Progenitor cell of endocrine pancreas (in vitro differentiated cells): ENCODE data around the gene MAP2K6. TPM values are rescaled to one million over a fixed set of nuclear protein-coding genes. Genes with fewer than 3 reads are reported as not detected.

Experiments used
- DNase-seq: peaks from one replicate; pipeline ENCODE4 v3.0.0; 2021; ENCODE audit warnings: low spot score; ENCODE audit not compliant: unreplicated experiment
- H3K27ac Mint-ChIP-seq: 2 replicates; pipeline ENCODE4 v1.8.0; 2021; ENCODE audit warnings: mild to moderate bottlenecking, moderate library complexity, mixed read lengths
- H3K27me3 Mint-ChIP-seq: 2 replicates; pipeline ENCODE4 v1.8.0; 2021; ENCODE audit warnings: mixed read lengths
- H3K36me3 Mint-ChIP-seq: 2 replicates; pipeline ENCODE4 v1.8.0; 2022; ENCODE audit warnings: mixed read lengths; ENCODE audit not compliant: insufficient read depth
- H3K4me1 Mint-ChIP-seq: 2 replicates; pipeline ENCODE4 v1.8.0; 2021; ENCODE audit warnings: low read depth, mixed read lengths
- H3K4me3 Mint-ChIP-seq: 2 replicates; pipeline ENCODE4 v1.8.0; 2021; ENCODE audit warnings: low read depth, mild to moderate bottlenecking, moderate library complexity, mixed read lengths
- H3K9me3 Mint-ChIP-seq: 2 replicates; pipeline ENCODE4 v1.8.0; 2021; ENCODE audit warnings: low read depth, mixed read lengths
- CTCF ChIP-seq: fragments of 200-600 bp; sonication (generic); IDR thresholded peaks from one replicate; pipeline ENCODE4 v1.5.0; 2021; ENCODE audit warnings: antibody characterized with exemption, mild to moderate bottlenecking; ENCODE audit not compliant: unreplicated experiment
- total RNA-seq: library from RNA; stranded (reverse); gene quantifications from 2 replicates; pipeline ENCODE4 v1.2.1, GENCODE V29; 2021

Gene MAP2K6
- total RNA-seq, 1 donor from 2014 or later = 44.7 TPM

- TF ChIP-seq CTCF = no peak
- no peak overlapping the region for H3K27ac Mint-ChIP-seq
- peaks cover 6% of the 10 kb centered on the region for H3K27me3 Mint-ChIP-seq
- no peaks in the 10 kb centered on the region for H3K36me3 Mint-ChIP-seq
- no peak for DNase-seq
- H3K9me3 Mint-ChIP-seq = no peaks in the 10 kb centered on the region
- H3K4me1 Mint-ChIP-seq = no peaks in the 10 kb centered on the region
- H3K4me3 Mint-ChIP-seq = no peak overlapping the region
Observed at GRCh38 chr17:69561462-69561861, 147.0 kb downstream of the MAP2K6 start.

- H3K4me3 Mint-ChIP-seq = no peak overlapping the region
- peaks cover 8% of the 10 kb centered on the region for H3K27me3 Mint-ChIP-seq
- H3K36me3 Mint-ChIP-seq = no peaks in the 10 kb centered on the region
- DNase-seq = no peak
- TF ChIP-seq CTCF = no peak
- H3K27ac Mint-ChIP-seq = no peak overlapping the region
- H3K4me1 Mint-ChIP-seq = no peaks in the 10 kb centered on the region
- no peaks in the 10 kb centered on the region for H3K9me3 Mint-ChIP-seq
Observed at GRCh38 chr17:69565447-69565846, 150.9 kb downstream of the MAP2K6 start.

- Mint-ChIP-seq H3K27me3 (peaks cover 8% of the 10 kb centered on the region), H3K36me3 (no peaks in the 10 kb centered on the region), H3K4me3 (no peak overlapping the region), H3K4me1 (no peaks in the 10 kb centered on the region), H3K27ac (no peak overlapping the region), H3K9me3 (no peaks in the 10 kb centered on the region)
- no peak for TF ChIP-seq CTCF
- DNase-seq = no peak
Observed at GRCh38 chr17:69567130-69567529, 152.6 kb downstream of the MAP2K6 start.

GRCh38 chr17:69572747-69573146 is 158.2 kb downstream of the MAP2K6 start:
- Mint-ChIP-seq H3K9me3 (no peaks in the 10 kb centered on the region), H3K4me1 (no peaks in the 10 kb centered on the region), H3K27ac (no peak overlapping the region), H3K36me3 (no peaks in the 10 kb centered on the region), H3K4me3 (no peak overlapping the region), H3K27me3 (peaks cover 8% of the 10 kb centered on the region)
- DNase-seq = no peak
- no peak for TF ChIP-seq CTCF

GRCh38 chr17:69573396-69573795 is 158.9 kb downstream of the MAP2K6 start:
- no peak for DNase-seq
- Mint-ChIP-seq H3K36me3 (no peaks in the 10 kb centered on the region), H3K4me3 (no peak overlapping the region), H3K9me3 (no peaks in the 10 kb centered on the region), H3K27me3 (peaks cover 8% of the 10 kb centered on the region), H3K27ac (no peak overlapping the region), H3K4me1 (no peaks in the 10 kb centered on the region)
- TF ChIP-seq CTCF = no peak
